VCaP (cell line): ENCODE data around the gene SOCS1.
"Not testable (repeated sequence)": the region's sequence is repeated elsewhere in the genome, so short reads cannot be mapped to it uniquely, and the experiment has no call there.

ENCODE experiments used
- H3K27ac ChIP-seq: fragments of 450-650 bp; 2 replicates; pipeline ENCODE4 v1.5.1; 2017
- TF ChIP-seq, protein P1 (sequence below): fragments of 450-650 bp; conservative IDR thresholded peaks from 2 replicates; pipeline ENCODE4 v1.5.1; 2017; ENCODE audit warnings: mild to moderate bottlenecking, moderate library complexity

SOCS1 gene

DNA sequence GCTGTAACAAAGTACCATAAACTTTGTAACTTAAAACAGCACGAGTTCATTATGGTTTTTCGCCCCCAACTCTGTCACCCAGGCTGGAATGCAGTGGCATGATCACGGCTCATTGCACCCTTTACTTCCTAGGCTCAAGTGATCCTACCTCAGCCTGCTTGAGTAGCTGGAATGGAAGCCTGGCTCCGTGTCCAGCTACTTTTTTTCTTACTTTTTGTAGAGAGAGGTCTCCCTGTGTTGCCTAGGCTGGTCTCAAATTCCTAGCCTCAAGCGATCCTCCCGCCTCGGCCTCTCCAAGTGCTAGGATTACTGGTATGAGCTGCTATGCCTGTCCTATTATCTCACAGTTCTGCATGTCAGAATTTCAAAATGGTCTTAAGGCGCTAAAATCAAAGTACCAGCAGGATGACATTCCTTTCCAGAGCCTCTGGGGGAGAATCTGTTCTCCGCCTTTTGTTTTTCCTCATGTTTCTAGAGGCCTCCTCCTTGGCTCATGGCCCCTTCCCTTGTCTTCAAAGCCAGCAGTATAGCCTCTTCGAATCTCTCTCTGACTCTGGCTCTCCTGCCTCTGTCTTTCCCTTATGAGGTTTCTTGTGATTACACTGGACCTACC, 35.2 kb upstream of the SOCS1 start:
- TF ChIP-seq, protein P1, sequence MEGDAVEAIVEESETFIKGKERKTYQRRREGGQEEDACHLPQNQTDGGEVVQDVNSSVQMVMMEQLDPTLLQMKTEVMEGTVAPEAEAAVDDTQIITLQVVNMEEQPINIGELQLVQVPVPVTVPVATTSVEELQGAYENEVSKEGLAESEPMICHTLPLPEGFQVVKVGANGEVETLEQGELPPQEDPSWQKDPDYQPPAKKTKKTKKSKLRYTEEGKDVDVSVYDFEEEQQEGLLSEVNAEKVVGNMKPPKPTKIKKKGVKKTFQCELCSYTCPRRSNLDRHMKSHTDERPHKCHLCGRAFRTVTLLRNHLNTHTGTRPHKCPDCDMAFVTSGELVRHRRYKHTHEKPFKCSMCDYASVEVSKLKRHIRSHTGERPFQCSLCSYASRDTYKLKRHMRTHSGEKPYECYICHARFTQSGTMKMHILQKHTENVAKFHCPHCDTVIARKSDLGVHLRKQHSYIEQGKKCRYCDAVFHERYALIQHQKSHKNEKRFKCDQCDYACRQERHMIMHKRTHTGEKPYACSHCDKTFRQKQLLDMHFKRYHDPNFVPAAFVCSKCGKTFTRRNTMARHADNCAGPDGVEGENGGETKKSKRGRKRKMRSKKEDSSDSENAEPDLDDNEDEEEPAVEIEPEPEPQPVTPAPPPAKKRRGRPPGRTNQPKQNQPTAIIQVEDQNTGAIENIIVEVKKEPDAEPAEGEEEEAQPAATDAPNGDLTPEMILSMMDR = no peak
- H3K27ac ChIP-seq = no peak overlapping the region

DNA sequence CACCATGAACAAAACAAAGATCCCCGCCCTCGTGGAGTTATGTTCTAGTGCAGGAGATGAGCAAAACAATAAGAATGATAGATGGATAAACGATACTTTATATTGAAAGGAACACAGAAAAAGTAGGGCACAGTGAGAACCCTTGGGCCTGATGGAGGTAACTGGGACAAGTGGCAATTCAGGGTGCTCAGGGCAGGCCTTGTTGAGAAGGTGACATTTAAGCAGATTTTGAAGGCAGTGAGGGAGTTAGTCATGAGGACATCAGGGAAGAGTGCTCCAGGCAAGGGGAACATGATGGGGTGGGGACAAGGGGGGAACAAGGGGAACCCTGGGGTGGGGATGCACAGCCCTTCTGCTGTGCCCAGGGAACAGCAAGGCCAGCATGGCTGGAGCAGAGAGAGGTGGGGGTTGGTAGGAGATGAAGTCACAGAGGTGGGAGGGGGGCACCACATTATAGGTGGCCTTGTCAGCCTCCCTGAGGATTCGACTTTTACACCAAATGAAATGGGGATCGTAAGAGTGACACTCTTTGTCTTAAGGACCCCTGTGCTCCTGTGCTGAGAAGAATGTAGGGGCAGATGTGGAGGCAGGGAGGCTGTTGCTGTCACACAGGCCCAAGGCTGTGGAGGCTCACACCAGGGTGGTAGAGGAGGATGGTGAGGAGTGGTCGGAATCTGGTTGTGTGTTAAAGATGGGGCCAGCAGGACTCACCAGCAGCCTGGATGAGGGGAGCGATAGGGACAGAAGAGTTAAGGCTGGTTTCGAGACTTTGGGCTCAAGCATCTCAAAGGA, 34.3 kb upstream of the SOCS1 start:
- H3K27ac ChIP-seq = no peak overlapping the region
- TF ChIP-seq, protein P1 = no peak

DNA sequence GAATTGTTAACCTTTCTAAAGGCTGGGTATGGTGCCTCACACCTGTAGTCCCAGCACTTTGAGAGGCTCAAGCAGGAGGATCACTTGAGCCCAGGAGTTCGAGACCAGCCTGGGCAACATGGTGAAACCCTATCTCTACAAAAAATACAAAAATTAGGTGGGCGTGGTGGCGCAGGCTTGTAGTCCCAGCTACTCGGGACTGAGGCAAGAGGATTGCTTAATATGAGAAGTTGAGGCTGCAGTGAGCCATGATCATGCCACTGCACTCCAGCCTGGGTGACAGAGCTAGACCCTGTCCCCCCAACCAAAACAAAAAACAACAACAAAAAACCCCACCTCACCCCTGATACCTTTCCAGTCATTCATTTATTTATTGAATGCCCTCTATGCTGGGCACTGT, 33.7 kb upstream of the SOCS1 start:
- not testable (repeated sequence) for H3K27ac ChIP-seq

DNA sequence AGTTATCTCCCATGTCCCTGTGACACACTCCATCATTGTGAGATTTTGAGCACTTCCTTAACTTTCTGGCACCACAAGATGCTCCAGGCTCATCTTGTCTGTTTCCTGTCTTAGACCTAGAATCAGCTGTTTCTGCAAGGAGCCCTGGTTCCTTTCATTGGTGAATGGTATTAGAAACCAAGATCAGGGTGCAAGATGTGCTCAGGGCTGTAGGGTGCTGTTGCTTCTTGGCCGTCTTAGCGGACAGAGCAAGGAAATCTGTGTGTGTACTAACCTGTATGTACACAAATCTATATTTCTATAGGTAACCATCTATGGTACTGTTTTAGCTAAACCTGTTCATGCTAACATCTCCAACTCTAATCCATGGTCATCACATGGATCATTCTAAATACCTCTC, 33.2 kb upstream of the SOCS1 start:
- no peak overlapping the region for H3K27ac ChIP-seq
- TF ChIP-seq, protein P1 = no peak

DNA sequence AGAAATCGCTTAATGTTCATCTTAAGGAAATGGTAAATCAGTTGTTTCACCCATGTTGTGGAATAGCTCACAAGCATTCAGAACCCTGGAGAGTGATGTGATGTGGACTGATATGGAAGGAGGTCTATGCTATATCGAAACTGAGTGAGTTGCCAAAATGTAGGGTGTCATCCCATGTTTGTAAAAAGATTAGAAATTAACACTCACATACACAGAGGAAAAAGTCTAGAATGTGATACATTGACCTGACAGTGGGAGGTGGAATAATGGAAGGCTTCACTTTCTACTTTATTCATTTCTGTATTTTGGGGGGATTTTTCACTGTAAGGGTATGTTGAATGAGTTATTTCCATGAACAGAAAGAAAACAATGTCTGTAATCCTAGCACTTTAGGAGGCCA, 29.8 kb upstream of the SOCS1 start:
- TF ChIP-seq, protein P1 = no peak
- no peak overlapping the region for H3K27ac ChIP-seq

DNA sequence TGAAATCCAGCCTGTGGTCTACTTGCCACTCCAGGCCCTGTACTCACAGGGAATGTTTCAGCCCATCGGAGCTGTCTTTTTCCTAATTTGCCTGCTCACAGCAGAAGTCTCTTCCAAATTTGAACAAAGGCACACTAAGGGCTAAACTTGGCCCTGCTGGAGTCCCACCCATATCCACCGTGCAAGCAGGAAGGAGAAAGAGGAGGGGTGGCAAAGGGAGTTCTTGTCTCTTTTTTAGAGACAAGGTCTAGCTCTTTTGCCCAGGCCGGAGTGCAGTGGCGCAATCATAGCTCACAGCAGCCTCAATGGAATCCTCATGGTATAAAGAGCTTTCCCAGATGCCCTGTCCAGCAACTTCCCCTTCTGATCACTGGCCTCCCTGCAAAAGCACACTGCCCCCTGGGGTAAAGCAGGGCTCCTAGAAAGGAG, 27.8 kb upstream of the SOCS1 start:
- no peak overlapping the region for H3K27ac ChIP-seq
- TF ChIP-seq, protein P1 = no peak

DNA sequence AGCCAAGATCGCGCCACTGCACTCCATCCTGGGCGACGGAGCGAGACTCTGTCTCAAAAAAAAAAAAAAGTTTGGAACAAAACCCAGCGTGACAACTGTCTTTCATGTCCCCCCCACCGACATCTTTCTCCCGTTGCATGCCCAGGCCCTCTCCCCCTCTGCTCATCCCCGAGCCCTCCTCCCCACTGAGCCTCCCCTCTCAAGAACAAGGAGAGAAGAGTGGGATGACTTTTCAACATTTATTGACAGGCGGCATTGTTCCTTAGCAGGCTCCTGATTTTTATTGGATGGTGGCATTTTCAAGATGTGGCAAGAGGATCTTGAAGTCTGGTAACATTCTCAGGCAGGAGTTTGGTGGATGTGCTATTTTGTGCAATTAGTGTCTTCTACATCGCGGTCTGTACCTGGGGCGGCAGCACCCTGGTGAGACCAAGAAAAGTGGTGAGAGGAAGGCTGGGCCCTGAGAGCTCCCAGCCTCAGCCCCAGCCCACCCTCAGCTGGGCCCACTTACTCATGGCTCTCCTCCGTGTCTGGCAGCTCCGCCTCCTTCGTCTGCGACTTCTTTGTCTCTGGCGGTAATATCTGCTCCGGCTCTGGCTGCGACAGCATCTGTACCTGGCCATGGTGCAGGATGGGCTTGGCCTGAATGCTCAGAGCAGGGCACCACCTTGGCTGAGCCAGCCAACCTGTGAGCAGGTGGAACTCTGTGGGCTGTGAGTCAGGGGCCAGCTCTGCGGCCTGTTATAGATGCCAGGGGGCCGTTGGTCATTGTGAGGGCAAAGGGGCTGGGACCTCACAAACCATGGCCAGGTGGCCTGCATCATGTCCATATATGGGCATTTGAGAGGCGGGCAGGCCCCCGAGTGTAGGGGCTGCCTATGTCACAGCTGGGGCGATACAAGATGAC, 24.9 kb upstream of the SOCS1 start, which contains the start of gene PRM1:
PRM1 (minus strand) TSS at position 715 of the 907 bp plus-strand sequence; CDS start at position 623, 92 bp downstream.
- no peak within 1 kb of the TSS for H3K27ac ChIP-seq
- TF ChIP-seq, protein P1 = no peak
